Activated CD8-positive, alpha-beta memory T cell treated with anti-CD3 and anti-CD28 coated beads, Interleukin-2, amount 50 U/mL, for 1 hour (primary cell): ENCODE data around the gene MCC.

Source experiments
- DNase-seq: peaks from one replicate; pipeline ENCODE4 v3.0.0-alpha.2; 2020; ENCODE audit errors: extremely low read depth

The MCC gene

GRCh38 chr5:113036321-113036720 lies 451.9 kb downstream of the MCC start:
- no peak for DNase-seq

- DNase-seq, result no peak
Observed at GRCh38 chr5:113035096-113035495, 453.2 kb downstream of the MCC start.

GRCh38 chr5:113034182-113034773 lies 454.0 kb downstream of the MCC start:
- DNase-seq, result no peak

- DNase-seq, result no peak
Observed at GRCh38 chr5:113031557-113031956, 456.7 kb downstream of the MCC start.

- no peak for DNase-seq
Observed at GRCh38 chr5:113031104-113031503, 457.1 kb downstream of the MCC start.

GRCh38 chr5:113029614-113030013 lies 458.6 kb downstream of the MCC start:
- no peak for DNase-seq

GRCh38 chr5:113027431-113027830 lies 460.8 kb downstream of the MCC start:
- no peak for DNase-seq

GRCh38 chr5:113027015-113027414 lies 461.2 kb downstream of the MCC start:
- DNase-seq, result no peak

- DNase-seq, result no peak
Observed at GRCh38 chr5:113026211-113026610, 462.0 kb downstream of the MCC start.

GRCh38 chr5:113025596-113025995 lies 462.7 kb downstream of the MCC start:
- DNase-seq, result no peak

GRCh38 chr5:113024076-113024697 lies 464.1 kb downstream of the MCC start:
- DNase-seq, result no peak

- no peak for DNase-seq
Observed at GRCh38 chr5:113022661-113023060, 465.6 kb downstream of the MCC start.

GRCh38 chr5:113020461-113021273 lies 467.6 kb downstream of the MCC start:
- DNase-seq, result no peak

- no peak for DNase-seq
Observed at GRCh38 chr5:113017881-113018635, 470.2 kb downstream of the MCC start.

GRCh38 chr5:113005454-113005853 lies 482.8 kb downstream of the MCC start:
- no peak for DNase-seq

GRCh38 chr5:113003763-113004162 lies 484.5 kb downstream of the MCC start:
- no peak for DNase-seq

GRCh38 chr5:113002423-113002822 lies 485.8 kb downstream of the MCC start:
- DNase-seq, result no peak

GRCh38 chr5:113000466-113000865 lies 487.8 kb downstream of the MCC start:
- DNase-seq, result no peak

GRCh38 chr5:112998296-112998695 lies 490.0 kb downstream of the MCC start:
- no peak for DNase-seq

- no peak for DNase-seq
Observed at GRCh38 chr5:112996830-112997374, 491.4 kb downstream of the MCC start.

GRCh38 chr5:112995764-112996618 lies 492.3 kb downstream of the MCC start:
- DNase-seq, result peak; percentile 22
